DOHH2 (cell line): ENCODE measurements around the gene CDC16.

Source experiments
- EZH2phosphoT487 ChIP-seq: fragments of 200-600 bp; sonication (generic); IDR thresholded peaks from 2 replicates; pipeline ENCODE4 v1.6.1; 2017; ENCODE audit warnings: borderline replicate concordance, mild to moderate bottlenecking, antibody characterized with exemption, low read length, moderate library complexity, mixed read lengths
- TF ChIP-seq, protein P1 (sequence below): fragments of 200-600 bp; sonication (generic); IDR thresholded peaks from one replicate; pipeline ENCODE4 v1.5.1; 2014; ENCODE audit warnings: antibody characterized with exemption, mild to moderate bottlenecking, low read depth, low read length; ENCODE audit not compliant: poor library complexity, severe bottlenecking

DNA sequence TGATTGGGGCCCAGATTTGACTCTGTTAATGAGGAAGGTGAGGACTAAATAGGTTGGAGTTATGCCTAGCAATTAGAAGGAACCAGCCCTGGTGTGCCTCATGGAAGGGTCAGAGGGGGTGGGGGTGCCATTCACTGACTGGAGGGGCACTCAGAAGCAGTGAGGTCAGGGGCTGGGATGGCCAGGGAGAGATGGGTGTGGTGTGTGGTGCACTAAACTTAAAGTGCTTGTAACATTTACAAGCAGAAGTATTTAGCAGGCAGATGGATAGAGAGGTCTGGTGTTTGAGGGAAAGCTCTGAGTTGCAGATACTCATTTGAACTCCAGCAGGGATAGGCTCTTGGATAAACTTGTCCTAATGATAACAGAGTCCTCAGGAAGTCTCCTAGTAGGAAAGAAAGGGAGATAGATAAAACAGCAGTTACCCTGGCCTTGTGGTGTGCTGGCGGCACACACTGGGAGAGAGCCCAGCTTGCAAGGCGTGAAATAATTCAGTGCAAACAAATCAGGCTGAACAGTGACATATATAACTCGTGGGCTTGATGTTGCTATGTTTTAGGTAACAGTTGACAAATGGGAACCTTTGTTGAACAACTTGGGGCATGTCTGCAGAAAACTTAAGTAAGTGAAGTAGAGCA is 26.8 kb downstream of the CDC16 start:
- TF ChIP-seq, protein P1, sequence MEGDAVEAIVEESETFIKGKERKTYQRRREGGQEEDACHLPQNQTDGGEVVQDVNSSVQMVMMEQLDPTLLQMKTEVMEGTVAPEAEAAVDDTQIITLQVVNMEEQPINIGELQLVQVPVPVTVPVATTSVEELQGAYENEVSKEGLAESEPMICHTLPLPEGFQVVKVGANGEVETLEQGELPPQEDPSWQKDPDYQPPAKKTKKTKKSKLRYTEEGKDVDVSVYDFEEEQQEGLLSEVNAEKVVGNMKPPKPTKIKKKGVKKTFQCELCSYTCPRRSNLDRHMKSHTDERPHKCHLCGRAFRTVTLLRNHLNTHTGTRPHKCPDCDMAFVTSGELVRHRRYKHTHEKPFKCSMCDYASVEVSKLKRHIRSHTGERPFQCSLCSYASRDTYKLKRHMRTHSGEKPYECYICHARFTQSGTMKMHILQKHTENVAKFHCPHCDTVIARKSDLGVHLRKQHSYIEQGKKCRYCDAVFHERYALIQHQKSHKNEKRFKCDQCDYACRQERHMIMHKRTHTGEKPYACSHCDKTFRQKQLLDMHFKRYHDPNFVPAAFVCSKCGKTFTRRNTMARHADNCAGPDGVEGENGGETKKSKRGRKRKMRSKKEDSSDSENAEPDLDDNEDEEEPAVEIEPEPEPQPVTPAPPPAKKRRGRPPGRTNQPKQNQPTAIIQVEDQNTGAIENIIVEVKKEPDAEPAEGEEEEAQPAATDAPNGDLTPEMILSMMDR, result no peak
- no peak for TF ChIP-seq EZH2phosphoT487
